GM12872 (cell line): ENCODE results near the gene BACH2.

Experiments
- TF ChIP-seq, protein P1 (sequence below): IDR thresholded peaks from 3 replicates; pipeline ENCODE4 v1.5.1; 2011; ENCODE audit warnings: low read depth, mild to moderate bottlenecking, low read length, moderate library complexity; ENCODE audit not compliant: insufficient read depth

BACH2 gene

DNA sequence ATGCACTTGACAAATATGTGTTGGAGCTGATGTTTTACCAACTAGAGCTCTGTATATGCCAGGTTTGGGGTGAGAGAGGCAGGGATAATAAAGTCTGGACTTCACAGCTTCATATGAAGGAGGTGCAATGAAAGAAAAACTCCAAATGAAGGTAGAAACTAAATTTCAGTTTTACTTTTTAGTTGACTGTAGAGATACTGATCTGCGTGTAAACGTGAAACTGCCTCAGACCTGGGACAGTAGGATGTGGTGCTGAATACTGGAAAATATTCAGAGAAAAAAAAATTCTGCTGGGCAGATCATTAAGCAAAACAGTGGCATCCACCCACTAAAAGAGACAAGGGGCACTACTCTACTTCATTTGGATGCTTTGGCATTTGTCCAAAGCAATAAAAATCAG is 94.5 kb downstream of the BACH2 start:
- TF ChIP-seq, protein P1, sequence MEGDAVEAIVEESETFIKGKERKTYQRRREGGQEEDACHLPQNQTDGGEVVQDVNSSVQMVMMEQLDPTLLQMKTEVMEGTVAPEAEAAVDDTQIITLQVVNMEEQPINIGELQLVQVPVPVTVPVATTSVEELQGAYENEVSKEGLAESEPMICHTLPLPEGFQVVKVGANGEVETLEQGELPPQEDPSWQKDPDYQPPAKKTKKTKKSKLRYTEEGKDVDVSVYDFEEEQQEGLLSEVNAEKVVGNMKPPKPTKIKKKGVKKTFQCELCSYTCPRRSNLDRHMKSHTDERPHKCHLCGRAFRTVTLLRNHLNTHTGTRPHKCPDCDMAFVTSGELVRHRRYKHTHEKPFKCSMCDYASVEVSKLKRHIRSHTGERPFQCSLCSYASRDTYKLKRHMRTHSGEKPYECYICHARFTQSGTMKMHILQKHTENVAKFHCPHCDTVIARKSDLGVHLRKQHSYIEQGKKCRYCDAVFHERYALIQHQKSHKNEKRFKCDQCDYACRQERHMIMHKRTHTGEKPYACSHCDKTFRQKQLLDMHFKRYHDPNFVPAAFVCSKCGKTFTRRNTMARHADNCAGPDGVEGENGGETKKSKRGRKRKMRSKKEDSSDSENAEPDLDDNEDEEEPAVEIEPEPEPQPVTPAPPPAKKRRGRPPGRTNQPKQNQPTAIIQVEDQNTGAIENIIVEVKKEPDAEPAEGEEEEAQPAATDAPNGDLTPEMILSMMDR = no peak

DNA sequence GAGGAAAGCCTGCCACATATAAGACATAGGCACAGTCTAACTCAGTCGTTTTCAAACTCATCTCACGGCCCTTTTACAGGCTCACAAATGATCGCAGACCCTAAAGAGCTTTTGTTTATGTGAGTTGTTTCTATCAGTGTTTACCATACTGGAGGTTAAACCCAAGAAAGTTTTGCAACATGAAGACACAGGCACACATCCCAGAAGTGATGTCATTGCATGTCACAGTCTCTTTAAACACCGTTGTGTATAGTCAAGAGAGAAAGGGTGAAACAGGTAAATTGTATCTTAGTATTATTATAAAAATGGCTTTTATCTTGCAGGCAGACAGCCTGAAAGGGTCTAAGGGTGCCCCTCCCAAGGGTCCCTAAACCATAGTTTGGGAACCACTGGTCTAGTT is 96.7 kb downstream of the BACH2 start:
- TF ChIP-seq, protein P1 = no peak

DNA sequence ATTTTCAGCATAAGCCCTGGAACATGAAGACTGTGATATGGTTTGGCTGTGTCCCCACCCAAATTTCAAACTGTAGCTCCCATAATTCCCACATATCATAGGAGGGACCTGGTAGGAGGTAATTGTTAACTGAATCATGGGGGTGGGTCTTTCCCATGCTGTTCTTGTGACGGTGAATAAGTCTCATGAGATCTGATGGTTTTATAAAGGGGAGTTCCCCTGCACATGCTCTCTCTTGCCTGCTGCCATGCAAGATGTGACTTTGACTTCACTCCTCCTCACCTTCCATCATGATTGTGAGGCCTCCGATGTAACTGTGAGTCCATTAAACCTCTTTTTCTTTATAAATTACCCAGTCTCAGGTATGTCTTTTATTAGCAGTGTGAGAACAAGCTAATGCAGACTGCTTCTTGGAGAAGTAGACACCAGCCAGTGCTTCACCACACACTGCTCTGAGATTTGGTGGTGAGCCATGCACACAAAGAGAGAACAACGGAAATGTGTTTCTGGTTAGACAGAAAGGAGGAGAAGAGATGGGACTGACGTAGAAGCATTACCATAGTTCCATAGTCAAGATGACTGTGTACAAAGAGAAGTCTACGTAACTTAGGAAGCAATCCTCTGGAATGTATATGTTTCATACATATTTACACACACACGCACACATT is 97.8 kb downstream of the BACH2 start:
- TF ChIP-seq, protein P1 = no peak

DNA sequence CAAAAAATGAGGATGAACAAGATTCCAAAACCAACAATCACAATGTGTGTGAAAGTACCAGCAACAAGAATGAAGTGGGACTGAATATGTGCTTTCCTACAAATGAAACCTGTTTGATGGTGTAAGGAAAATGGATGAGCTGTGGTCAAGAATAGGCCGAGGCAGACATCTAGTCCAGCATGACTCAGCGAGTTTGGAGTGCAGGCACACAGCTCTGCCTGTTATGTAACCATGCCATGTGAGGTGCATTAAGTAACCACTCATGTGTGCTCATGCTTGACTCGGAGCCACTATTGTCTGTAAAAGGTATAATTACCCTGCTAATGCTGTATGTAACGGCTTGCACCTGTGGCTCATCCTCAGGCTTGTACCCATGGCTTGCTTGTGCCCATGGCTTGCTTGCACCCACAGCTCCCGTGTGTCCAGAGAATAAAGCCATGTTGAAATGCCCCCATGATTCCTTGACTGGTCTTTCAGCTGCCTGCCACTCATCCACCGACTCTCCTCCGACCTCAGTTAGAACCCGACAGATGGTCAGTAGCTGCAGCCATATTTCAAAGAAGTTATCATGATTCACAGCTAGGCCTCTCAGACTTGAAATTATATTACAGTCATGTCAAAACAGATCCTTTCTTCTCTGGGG is 98.7 kb downstream of the BACH2 start:
- TF ChIP-seq, protein P1 = no peak

DNA sequence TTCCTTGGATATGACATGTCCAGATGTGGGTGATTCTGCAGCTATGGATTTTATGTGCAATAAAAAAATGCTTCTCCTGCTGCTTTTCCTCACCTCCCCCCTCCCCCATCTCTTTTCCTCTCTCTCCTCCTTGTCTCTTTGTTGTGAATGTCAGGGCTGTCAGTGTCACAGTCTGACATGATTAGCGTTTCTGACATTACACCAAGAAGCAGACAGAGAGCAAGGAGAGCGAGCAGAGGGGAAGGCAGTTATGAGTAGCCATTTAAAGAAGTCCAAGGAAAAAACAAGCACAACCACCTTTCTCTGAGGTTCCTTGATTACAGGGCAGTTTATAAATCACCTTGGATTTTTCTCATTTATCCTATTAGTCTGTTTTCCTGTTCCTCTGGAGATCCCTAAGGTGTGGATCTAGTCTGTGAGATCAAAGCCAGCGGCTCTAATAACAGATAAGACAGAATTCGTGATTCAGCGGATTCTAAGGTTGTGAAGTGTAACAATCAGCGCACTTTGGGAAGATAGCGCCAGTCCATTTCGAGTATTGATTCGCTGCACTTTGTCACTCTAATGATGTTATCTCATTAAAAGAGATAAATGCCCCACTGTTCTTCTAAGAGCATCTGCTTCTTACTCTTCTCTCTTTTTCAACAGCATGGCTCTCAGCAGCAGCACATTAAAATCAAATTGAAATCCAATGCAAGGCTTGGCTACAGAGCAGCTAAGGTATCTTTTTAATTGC is 101.4 kb downstream of the BACH2 start:
- TF ChIP-seq, protein P1 = no peak

DNA sequence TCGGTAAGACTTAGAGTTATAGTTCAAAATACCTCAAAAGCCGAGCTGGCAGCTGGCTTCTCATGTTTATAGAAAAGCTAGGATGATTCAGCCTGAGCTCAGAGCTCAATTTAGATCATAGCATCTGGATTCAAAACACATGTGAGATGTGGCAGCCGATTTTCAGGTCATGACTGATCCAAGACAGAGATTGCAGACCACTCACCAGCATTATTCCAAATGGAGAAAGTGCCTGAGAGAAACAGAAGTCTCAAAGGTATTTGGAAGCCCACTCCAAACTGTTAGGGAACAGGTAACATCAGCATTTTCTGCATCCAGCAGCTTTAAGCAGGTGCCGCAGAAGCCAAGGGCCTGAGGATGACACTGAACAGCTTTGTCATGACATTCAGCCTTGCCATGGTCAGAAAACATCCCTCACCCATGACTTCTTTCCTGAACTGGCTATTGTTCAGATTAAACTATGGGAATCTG is 102.2 kb downstream of the BACH2 start:
- TF ChIP-seq, protein P1 = no peak

DNA sequence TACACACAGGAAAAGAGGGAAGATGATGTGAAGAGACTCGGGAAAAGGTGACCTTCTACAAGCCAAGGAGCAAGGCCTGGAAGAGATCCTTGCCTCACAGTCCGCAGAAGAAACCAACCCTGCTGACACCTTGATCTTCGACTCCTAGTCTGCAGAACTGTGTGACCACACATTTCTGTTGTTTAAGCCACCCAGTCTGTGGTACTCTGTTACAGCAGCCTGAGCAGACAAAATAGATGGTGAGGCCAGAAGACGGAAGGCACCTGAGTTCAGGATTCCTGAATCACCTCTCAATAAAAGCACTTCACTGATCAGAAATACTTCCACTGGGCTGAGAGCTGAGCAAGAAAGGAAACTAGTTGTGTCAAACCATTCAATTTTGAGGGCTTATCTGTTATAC is 103.3 kb downstream of the BACH2 start:
- TF ChIP-seq, protein P1 = no peak
